Measurements from ENCODE around the gene GNAT1. TPM values are rescaled to one million over a fixed set of nuclear protein-coding genes. Genes with fewer than 3 reads are reported as not detected.
"Not testable (repeated sequence)": the region's sequence is repeated elsewhere in the genome, so short reads cannot be mapped to it uniquely, and the experiment has no call there.

Gene GNAT1
- total and polyA plus RNA-seq, 4 donors, result 0.29 to 0.72 TPM; not detected in 2

DNA sequence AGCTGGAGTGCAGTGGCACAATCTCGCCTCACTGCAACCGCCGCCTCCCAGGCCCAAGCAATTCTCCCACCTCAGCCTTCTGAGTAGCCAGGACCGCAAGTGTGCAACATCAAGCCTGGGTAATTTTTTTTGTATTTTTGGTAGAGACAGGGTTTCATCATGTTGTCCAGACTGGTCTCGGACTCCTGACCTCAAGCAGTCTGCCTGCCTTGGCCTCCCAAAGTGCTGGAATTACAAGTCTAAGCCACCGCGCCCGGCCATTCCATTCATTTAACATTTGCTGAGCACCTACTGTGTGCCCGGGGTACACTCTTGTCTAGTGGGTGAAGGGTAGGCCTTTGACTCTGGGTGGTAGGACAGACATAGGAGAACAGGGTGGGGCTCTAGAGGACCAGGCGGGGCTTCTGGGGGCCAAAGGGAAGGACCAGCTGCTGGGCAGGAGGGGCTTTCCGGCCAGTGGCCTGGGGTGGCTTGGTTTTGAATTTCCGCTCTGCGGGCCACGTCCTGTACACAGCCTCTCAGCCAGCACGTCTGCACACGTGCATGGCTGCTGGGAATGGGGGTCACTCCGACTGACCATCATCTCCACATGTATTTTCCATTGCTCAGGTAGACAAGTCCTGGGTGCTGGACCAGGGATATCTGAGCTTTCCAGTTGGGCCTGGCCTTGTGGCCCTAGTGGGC, 16.1 kb downstream of the GNAT1 start:
- no peaks in the 10 kb centered on the region for H3K9me3 ChIP-seq (ENCODE audit: control insufficient read depth, insufficient read depth, low read length)
- H3K27ac ChIP-seq (ENCODE audit: low read depth, low read length), result peak overlapping the region; percentile 48
- H3K4me3 ChIP-seq (ENCODE audit: low read depth, low read length), result no peak overlapping the region
- peaks cover 7% of the 10 kb centered on the region for H3K36me3 ChIP-seq (ENCODE audit: control insufficient read depth, insufficient read depth, low read length)
- 85% methylated on average over 12 of the region's 17 CpGs for WGBS (ENCODE audit: insufficient coverage)
- peaks cover 21% of the 10 kb centered on the region for H3K27me3 ChIP-seq (ENCODE audit: control insufficient read depth, insufficient read depth, low read length)
- H3K4me1 ChIP-seq (ENCODE audit: control insufficient read depth, insufficient read depth, low read length), result peaks cover 84% of the 10 kb centered on the region
- no peak for DNase-seq (ENCODE audit: low read depth in 4 of 6, low spot score in 6 of 6)

DNA sequence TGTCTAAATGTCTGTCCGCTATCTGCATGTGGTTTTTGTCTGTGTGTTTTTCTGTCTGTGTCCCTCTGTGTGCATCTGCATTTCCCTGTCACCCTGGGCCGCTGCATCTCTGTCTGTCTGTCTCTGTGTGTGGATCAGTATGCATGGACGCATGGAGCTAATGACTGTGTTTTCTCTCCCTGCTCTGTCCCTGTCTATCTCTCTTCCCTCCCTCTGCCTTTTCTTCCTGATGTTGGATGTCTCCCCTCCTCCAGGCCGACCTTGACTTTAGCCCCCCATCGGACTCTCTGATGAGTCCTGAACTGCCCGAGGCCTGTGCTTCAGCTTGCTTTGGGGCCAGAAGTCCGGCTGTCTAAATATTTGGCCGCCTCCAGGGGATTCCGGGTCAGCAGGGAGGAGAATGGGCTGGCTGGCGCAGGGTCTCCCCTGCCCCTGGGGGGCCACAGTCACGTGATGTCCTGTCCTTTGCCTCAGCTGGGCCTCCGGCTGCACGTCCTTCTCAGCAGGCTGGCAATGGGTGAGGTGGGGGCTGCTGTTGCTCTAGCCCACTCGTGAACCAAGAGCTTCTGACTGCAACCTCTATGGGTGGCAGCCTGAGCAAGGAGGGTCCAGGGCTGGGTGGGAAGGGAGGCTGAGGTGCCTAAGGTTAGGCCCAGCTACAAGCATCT, 17.4 kb downstream of the GNAT1 start:
- Histone ChIP-seq H3K4me1 (ENCODE audit: control insufficient read depth, insufficient read depth, low read length) (peaks cover 86% of the 10 kb centered on the region), H3K36me3 (ENCODE audit: control insufficient read depth, insufficient read depth, low read length) (peaks cover 11% of the 10 kb centered on the region), H3K27me3 (ENCODE audit: control insufficient read depth, insufficient read depth, low read length) (peaks cover 18% of the 10 kb centered on the region), H3K27ac (ENCODE audit: low read depth, low read length) (peak overlapping the region; percentile 66), H3K9me3 (ENCODE audit: control insufficient read depth, insufficient read depth, low read length) (no peaks in the 10 kb centered on the region), H3K4me3 (ENCODE audit: low read depth, low read length) (no peak overlapping the region)
- peak in 2 of 6 donors; percentile 9 to 70 for DNase-seq (ENCODE audit: low read depth in 4 of 6, low spot score in 6 of 6)
- WGBS (ENCODE audit: insufficient coverage), result 30% methylated on average over 12 of the region's 14 CpGs

DNA sequence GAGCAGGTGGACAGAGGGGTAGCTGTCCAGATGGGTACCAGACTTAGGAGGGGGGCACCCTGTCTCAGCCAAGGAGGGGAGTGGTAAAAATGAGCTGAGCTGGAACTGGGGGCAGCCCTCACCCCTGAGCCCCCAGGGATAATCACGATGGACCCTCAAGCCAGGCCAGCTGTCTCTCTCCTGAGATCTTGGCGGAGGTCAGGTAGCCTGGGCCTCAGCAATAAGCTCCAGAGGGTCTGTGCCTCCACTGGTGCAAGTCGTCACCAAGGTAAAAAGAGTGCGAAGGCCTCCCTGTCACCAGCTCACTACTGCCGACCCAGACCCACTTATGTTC, 18.7 kb downstream of the GNAT1 start:
- Histone ChIP-seq H3K9me3 (ENCODE audit: control insufficient read depth, insufficient read depth, low read length) (no peaks in the 10 kb centered on the region), H3K4me1 (ENCODE audit: control insufficient read depth, insufficient read depth, low read length) (peaks cover 88% of the 10 kb centered on the region), H3K27ac (ENCODE audit: low read depth, low read length) (no peak overlapping the region), H3K4me3 (ENCODE audit: low read depth, low read length) (no peak overlapping the region), H3K36me3 (ENCODE audit: control insufficient read depth, insufficient read depth, low read length) (peaks cover 22% of the 10 kb centered on the region), H3K27me3 (ENCODE audit: control insufficient read depth, insufficient read depth, low read length) (peaks cover 9% of the 10 kb centered on the region)
- DNase-seq (ENCODE audit: low read depth in 4 of 6, low spot score in 6 of 6), result no peak
- 69% methylated on average over 4 of the region's 5 CpGs for WGBS (ENCODE audit: insufficient coverage)

DNA sequence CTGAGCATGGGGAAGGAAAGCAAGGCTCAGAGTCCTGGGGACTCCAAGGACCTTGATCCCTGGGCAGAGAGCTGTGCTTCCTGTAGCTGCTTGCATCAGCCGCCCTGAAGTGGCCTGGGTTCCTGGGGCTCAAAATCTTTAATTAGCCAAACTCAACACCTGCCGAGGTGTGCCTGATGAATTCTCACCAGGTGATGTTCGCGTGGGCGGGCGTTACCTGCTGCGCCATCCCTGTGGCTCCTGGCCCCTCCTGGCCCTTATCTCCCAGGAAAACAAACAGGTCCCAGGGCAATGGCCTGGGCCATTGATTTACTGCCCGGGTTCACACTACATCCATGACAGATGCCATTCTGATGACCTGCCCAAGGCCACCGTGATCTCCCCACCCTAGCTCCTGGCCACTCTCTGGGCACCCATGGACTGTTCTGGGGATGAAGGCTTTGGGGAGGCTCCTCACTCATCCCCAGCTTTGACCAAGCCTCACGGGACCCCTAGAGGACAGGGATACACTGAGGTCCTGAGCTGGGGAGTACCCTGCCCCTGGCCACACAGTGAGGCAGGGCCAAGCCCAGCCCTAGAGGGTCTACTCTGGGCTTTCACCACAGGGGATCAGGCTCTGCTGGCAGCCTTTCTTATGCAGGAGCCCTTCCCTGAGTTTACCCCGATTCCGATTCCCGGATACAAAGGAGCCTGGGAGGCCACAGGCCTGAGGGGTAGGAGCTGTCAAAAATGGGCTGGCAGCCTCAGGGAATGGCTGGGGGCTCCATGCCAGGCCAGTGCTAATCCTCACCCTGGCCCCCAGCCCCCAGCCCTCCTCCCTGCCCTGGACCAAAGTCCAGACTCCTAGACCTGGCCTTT, 19.3 kb downstream of the GNAT1 start:
- no peak overlapping the region for H3K27ac ChIP-seq (ENCODE audit: low read depth, low read length)
- 78% methylated on average over 12 of the region's 13 CpGs for WGBS (ENCODE audit: insufficient coverage)
- no peaks in the 10 kb centered on the region for H3K9me3 ChIP-seq (ENCODE audit: control insufficient read depth, insufficient read depth, low read length)
- peaks cover 3% of the 10 kb centered on the region for H3K27me3 ChIP-seq (ENCODE audit: control insufficient read depth, insufficient read depth, low read length)
- H3K4me1 ChIP-seq (ENCODE audit: control insufficient read depth, insufficient read depth, low read length), result peaks cover 86% of the 10 kb centered on the region
- no peak overlapping the region for H3K4me3 ChIP-seq (ENCODE audit: low read depth, low read length)
- DNase-seq (ENCODE audit: low read depth in 4 of 6, low spot score in 6 of 6), result no peak
- peaks cover 26% of the 10 kb centered on the region for H3K36me3 ChIP-seq (ENCODE audit: control insufficient read depth, insufficient read depth, low read length)

DNA sequence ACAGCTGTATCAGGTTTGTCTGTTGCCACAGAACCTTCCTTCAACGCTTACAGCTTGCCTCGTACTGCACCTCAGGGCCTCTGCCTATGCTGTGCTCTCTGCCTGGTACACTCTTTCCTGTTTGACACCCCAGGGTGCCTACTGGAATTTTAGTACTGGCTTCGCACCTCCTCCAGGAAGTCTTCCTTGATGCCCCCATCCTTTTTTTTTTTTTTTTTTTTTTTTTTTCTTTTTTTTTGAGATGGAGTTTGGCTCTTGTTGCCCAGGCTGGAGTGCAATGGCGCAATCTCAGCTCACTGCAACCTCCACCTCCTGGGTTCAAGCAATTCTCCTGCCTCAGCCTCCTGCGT, 19.9 kb downstream of the GNAT1 start:
- not testable (repeated sequence) for H3K9me3 ChIP-seq (ENCODE audit: control insufficient read depth, insufficient read depth, low read length); DNase-seq (ENCODE audit: low read depth in 4 of 6, low spot score in 6 of 6); H3K4me3 ChIP-seq (ENCODE audit: low read depth, low read length); H3K27me3 ChIP-seq (ENCODE audit: control insufficient read depth, insufficient read depth, low read length); H3K27ac ChIP-seq (ENCODE audit: low read depth, low read length)
- Histone ChIP-seq H3K4me1 (ENCODE audit: control insufficient read depth, insufficient read depth, low read length) (peaks cover 80% of the 10 kb centered on the region), H3K36me3 (ENCODE audit: control insufficient read depth, insufficient read depth, low read length) (peaks cover 32% of the 10 kb centered on the region)
- 91% methylated on average over 2 of the region's 5 CpGs for WGBS (ENCODE audit: insufficient coverage)

DNA sequence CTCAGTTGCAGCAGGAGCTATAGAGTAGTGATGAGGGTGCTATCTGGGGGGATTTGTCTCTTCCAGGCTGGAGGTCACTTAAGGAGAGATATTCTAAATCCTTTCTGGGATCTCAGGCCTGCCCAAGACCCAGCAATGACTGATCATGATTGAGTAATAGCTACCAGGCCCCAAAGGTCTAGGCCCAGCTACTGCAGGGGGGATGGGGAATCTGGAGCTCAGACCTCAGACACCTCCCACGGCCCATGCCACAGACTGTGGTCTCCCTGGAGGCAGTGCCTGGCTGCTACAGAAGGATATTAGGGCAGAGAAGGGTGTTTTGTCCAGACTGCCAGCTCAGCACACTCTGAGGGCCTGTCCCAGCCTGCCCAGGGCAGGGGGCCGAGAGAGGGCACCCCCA, 20.5 kb downstream of the GNAT1 start:
- Histone ChIP-seq H3K36me3 (ENCODE audit: control insufficient read depth, insufficient read depth, low read length) (peaks cover 35% of the 10 kb centered on the region), H3K27me3 (ENCODE audit: control insufficient read depth, insufficient read depth, low read length) (no peaks in the 10 kb centered on the region), H3K27ac (ENCODE audit: low read depth, low read length) (no peak overlapping the region), H3K9me3 (ENCODE audit: control insufficient read depth, insufficient read depth, low read length) (no peaks in the 10 kb centered on the region), H3K4me1 (ENCODE audit: control insufficient read depth, insufficient read depth, low read length) (peaks cover 74% of the 10 kb centered on the region), H3K4me3 (ENCODE audit: low read depth, low read length) (no peak overlapping the region)
- 70% methylated on average over 2 of the region's 2 CpGs for WGBS (ENCODE audit: insufficient coverage)
- no peak for DNase-seq (ENCODE audit: low read depth in 4 of 6, low spot score in 6 of 6)

DNA sequence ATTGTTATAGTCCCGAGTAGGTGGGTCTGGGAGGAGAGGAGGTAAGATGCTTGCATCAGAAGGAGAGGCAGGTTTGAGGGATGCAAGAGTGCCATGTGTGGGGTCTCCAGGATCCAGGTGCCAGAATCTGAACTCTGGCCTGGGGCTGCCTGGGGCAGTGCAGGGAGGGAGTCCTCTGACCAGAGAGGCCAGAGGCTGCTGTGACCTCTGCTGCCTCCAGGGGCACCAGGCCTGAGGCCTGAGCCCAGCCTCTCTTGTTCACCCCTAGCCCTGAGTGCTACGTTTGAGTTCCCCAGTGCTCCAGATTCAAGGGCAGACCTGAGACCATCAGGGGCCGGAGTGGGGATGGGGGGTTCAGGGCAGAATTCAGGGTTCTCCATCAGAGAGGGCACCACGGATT, 21.1 kb downstream of the GNAT1 start:
- 76% methylated on average over 4 of the region's 4 CpGs for WGBS (ENCODE audit: insufficient coverage)
- no peaks in the 10 kb centered on the region for H3K27me3 ChIP-seq (ENCODE audit: control insufficient read depth, insufficient read depth, low read length)
- H3K4me1 ChIP-seq (ENCODE audit: control insufficient read depth, insufficient read depth, low read length), result peaks cover 68% of the 10 kb centered on the region
- H3K36me3 ChIP-seq (ENCODE audit: control insufficient read depth, insufficient read depth, low read length), result peaks cover 37% of the 10 kb centered on the region
- H3K27ac ChIP-seq (ENCODE audit: low read depth, low read length), result peak overlapping the region; percentile 84
- no peaks in the 10 kb centered on the region for H3K9me3 ChIP-seq (ENCODE audit: control insufficient read depth, insufficient read depth, low read length)
- H3K4me3 ChIP-seq (ENCODE audit: low read depth, low read length), result no peak overlapping the region
- DNase-seq (ENCODE audit: low read depth in 4 of 6, low spot score in 6 of 6), result no peak

DNA sequence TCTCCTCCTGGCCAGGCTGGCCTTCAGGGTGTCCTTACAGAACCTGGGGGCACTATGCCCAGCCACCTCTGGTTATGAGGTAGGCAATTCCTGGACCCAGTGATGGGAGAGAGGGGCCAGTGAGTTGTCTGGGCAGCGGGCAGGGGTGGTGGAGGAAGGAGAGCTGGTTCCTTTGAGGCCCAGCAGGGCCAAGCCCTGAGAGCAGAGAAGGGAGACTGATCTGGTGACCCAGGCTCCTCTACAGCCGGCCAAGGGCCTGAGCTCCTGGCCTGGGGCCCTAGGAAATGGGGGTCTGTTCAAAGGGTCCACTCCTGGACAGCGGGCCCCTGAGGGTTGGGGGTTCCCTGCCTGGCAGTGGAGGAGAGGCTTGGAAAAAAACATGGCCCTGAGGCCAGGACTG, 21.6 kb downstream of the GNAT1 start:
- H3K27me3 ChIP-seq (ENCODE audit: control insufficient read depth, insufficient read depth, low read length), result no peaks in the 10 kb centered on the region
- DNase-seq (ENCODE audit: low read depth in 4 of 6, low spot score in 6 of 6), result no peak
- H3K9me3 ChIP-seq (ENCODE audit: control insufficient read depth, insufficient read depth, low read length), result no peaks in the 10 kb centered on the region
- WGBS (ENCODE audit: insufficient coverage), result 62% methylated on average over 2 of the region's 3 CpGs
- peaks cover 64% of the 10 kb centered on the region for H3K4me1 ChIP-seq (ENCODE audit: control insufficient read depth, insufficient read depth, low read length)
- H3K4me3 ChIP-seq (ENCODE audit: low read depth, low read length), result no peak overlapping the region
- peak overlapping the region; percentile 84 for H3K27ac ChIP-seq (ENCODE audit: low read depth, low read length)
- peaks cover 41% of the 10 kb centered on the region for H3K36me3 ChIP-seq (ENCODE audit: control insufficient read depth, insufficient read depth, low read length)

DNA sequence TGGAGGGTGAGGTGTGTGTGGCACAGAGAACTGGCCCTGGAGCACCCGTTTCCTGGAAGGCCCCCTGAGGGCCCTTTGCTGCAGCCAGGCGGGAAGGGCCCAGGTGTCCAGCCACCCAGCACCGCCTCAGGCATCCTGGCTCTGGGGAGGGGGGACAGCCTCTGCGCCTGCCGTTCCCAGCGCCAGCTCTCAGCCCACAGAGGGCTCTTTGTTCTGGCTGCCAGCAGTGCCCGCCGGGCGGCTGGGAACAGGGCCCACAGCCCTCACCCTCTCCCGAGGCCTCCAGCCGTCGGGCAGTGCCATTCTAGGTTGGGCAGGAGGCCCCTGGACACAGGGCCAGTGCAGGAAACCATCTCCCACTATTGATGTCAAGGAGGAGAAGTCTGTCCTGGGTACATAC, 22.0 kb downstream of the GNAT1 start:
- DNase-seq (ENCODE audit: low read depth in 4 of 6, low spot score in 6 of 6), result peak in 4 of 6 donors; percentile 31 to 91 (median 77)
- 26% methylated on average over 12 of the region's 12 CpGs for WGBS (ENCODE audit: insufficient coverage)
- no peaks in the 10 kb centered on the region for H3K9me3 ChIP-seq (ENCODE audit: control insufficient read depth, insufficient read depth, low read length)
- H3K4me3 ChIP-seq (ENCODE audit: low read depth, low read length), result no peak overlapping the region
- H3K4me1 ChIP-seq (ENCODE audit: control insufficient read depth, insufficient read depth, low read length), result peaks cover 60% of the 10 kb centered on the region
- H3K36me3 ChIP-seq (ENCODE audit: control insufficient read depth, insufficient read depth, low read length), result peaks cover 44% of the 10 kb centered on the region
- H3K27ac ChIP-seq (ENCODE audit: low read depth, low read length), result peak overlapping the region; percentile 84
- H3K27me3 ChIP-seq (ENCODE audit: control insufficient read depth, insufficient read depth, low read length), result no peaks in the 10 kb centered on the region
